ENCODE results near the gene PTPRG.

- TF ChIP-seq CTCF (conservative IDR thresholded peaks at IDR 0.05; ENCODE audit: low read depth, low read length) (no peak), EZH2 (IDR thresholded peaks at IDR 0.05; ENCODE audit: borderline replicate concordance, low read depth, low read length, poor library complexity, severe bottlenecking) (no peak)
These were observed 231.7 kb downstream of the PTPRG start for GRCh38 chr3:61793056-61793455.
